Endothelial cell of umbilical vein (primary cell): Measurements from ENCODE around the gene SRSF2. TPM values are rescaled to one million over a fixed set of nuclear protein-coding genes. Genes with fewer than 3 reads are reported as not detected.
"Not testable (repeated sequence)": the region's sequence is repeated elsewhere in the genome, so short reads cannot be mapped to it uniquely, and the experiment has no call there.

Experiments used
- BruUV-seq: library from RNA; stranded (reverse); fragments of 400-500 nt; replicated peaks from 2 replicates; lab custom pipeline; 2021; lab: Mats Ljungman, UMichigan
- CTCF ChIA-PET: fragments of 300-600, 350-600 bp; sonication (Branson Sonifier 250); formaldehyde crosslinking; loops from one replicate; lab custom pipeline; 2021; ENCODE audit warnings: antibody characterized with exemption, inconsistent platforms; lab: Charles Lee
- POLR2A ChIA-PET: fragments of 300-600, 350-600 bp; sonication (Branson Sonifier 250); formaldehyde crosslinking; loops from one replicate; lab custom pipeline; 2021; ENCODE audit warnings: antibody characterized with exemption, inconsistent platforms; lab: Charles Lee
- DNase-seq: peaks from one replicate; pipeline ENCODE4 v3.0.0-alpha.2; 2011; ENCODE audit warnings: low read depth, low spot score
- FAIRE-seq: peaks from 2 replicates; lab custom pipeline; 2011; peaks lifted over from hg19 to GRCh38; lab: Jason Lieb, UNC
- H2AFZ ChIP-seq: 2 replicates; pipeline ENCODE4 v1.6.0; 2012; ENCODE audit warnings: low read depth, low read length, control low read depth, inconsistent platforms
- H3K27ac ChIP-seq: 2 replicates; pipeline ENCODE4 v1.5.1; 2011; ENCODE audit warnings: low read depth, mild to moderate bottlenecking, control low read depth, low read length, moderate library complexity; ENCODE audit not compliant: insufficient read depth
- H3K27me3 ChIP-seq, 2 experiments: 2 replicates each; pipeline versions ENCODE4 v1.6.0 to v1.6.1; 2011; ENCODE audit warnings: low read length in 2 of 2, mixed read lengths in 1 of 2; ENCODE audit not compliant: control insufficient read depth in 2 of 2, insufficient read depth in 2 of 2
- H3K36me3 ChIP-seq, 2 experiments: 2 replicates in 1 of 2; 3 replicates in 1 of 2; pipeline ENCODE4 v1.5.1; 2011; ENCODE audit warnings: low read length in 2 of 2, mild to moderate bottlenecking in 1 of 2, moderate library complexity in 1 of 2; ENCODE audit not compliant: control insufficient read depth in 2 of 2, insufficient read depth in 2 of 2; ENCODE audit errors: extremely low read depth in 1 of 2
- H3K4me1 ChIP-seq: 3 replicates; pipeline ENCODE4 v1.5.1; 2011; ENCODE audit warnings: mild to moderate bottlenecking, low read length; ENCODE audit not compliant: control insufficient read depth, insufficient read depth; ENCODE audit errors: extremely low read depth
- H3K4me2 ChIP-seq: 2 replicates; pipeline ENCODE4 v1.6.1; 2011; ENCODE audit warnings: low read length, control low read depth, mixed read lengths; ENCODE audit not compliant: insufficient read depth
- H3K4me3 ChIP-seq, 3 experiments: fragments of 200-600 bp in 1 of 3; sonication (generic), shearing (Covaris generic) in 1 of 3; replicated peaks in 1 of 3; 2 replicates each; pipeline ENCODE4 v1.5.1; 2011 to 2016; ENCODE audit warnings: control low read depth in 3 of 3, low read length in 3 of 3, mild to moderate bottlenecking in 2 of 3, inconsistent platforms in 1 of 3, low read depth in 1 of 3, moderate library complexity in 1 of 3; ENCODE audit not compliant: insufficient read depth in 1 of 3
- H3K79me2 ChIP-seq: 2 replicates; pipeline ENCODE4 v1.6.0; 2012; ENCODE audit warnings: low read length, inconsistent platforms; ENCODE audit not compliant: control insufficient read depth, insufficient read depth
- H3K9ac ChIP-seq: replicated peaks from 2 replicates; pipeline ENCODE3; 2011; ENCODE audit warnings: low read length, control low read depth; ENCODE audit not compliant: insufficient read depth; ENCODE audit errors: extremely low read depth
- H3K9me1 ChIP-seq: replicated peaks from 3 replicates; pipeline ENCODE4 v1.6.0; 2011; ENCODE audit warnings: mild to moderate bottlenecking, low read length; ENCODE audit not compliant: control insufficient read depth, insufficient read depth; ENCODE audit errors: extremely low read depth
- H3K9me3 ChIP-seq: replicated peaks from 2 replicates; pipeline ENCODE4 v1.5.1; 2012; ENCODE audit warnings: low read length, inconsistent platforms; ENCODE audit not compliant: control insufficient read depth, insufficient read depth
- H4K20me1 ChIP-seq: replicated peaks from 2 replicates; pipeline ENCODE3; 2011; ENCODE audit warnings: mild to moderate bottlenecking, low read length; ENCODE audit not compliant: control insufficient read depth, insufficient read depth; ENCODE audit errors: extremely low read depth
- GATA2 ChIP-seq: IDR thresholded peaks from 2 replicates; pipeline ENCODE4 v1.7.0; 2011; ENCODE audit warnings: low read depth, mild to moderate bottlenecking, moderate library complexity, mixed read lengths, low read length; ENCODE audit not compliant: insufficient read length, insufficient read depth
- JUN ChIP-seq: IDR thresholded peaks from 2 replicates; pipeline ENCODE4 v1.6.1; 2011; ENCODE audit warnings: borderline replicate concordance, low read depth; ENCODE audit not compliant: insufficient read length, insufficient read depth
- MAX ChIP-seq: IDR thresholded peaks from 2 replicates; pipeline ENCODE4 v1.6.1; 2011; ENCODE audit not compliant: insufficient read depth, insufficient read length
- POLR2AphosphoS5 ChIP-seq: IDR thresholded peaks from 2 replicates; pipeline ENCODE4 v1.6.1; 2012; ENCODE audit warnings: low read depth, mild to moderate bottlenecking, control low read depth, low read length, moderate library complexity; ENCODE audit not compliant: insufficient read depth
- dilution Hi-C: fragments of 300-500 bp; cut with MboI; formaldehyde crosslinking; loops from one replicate; pipeline ENCODE4 v1.15.0; 2019; ENCODE audit warnings: low sequenced_read_pairs; ENCODE audit not compliant: extremely low pct_ligation_motif_present
- intact Hi-C: fragments of 100-400 bp; cut with micrococcal nuclease; formaldehyde crosslinking; loops from one replicate; pipeline ENCODE4 v1.10.0; 2022
- polyA plus RNA-seq, 4 experiments: library from polyadenylated mRNA; depleted of rRNA in 3 of 4; stranded (reverse) in 3 of 4; unstranded in 1 of 4; fragments of >200 nt; gene quantifications; 2 replicates each; pipeline versions ENCODE4 v1.2.1 to v1.2.3, GENCODE V29; 2011 to 2012; ENCODE audit warnings: missing spikeins in 1 of 4
- total RNA-seq: library from RNA; stranded (reverse); gene quantifications from 2 replicates; pipeline ENCODE4 v1.2.3, GENCODE V29; 2021

Gene SRSF2
- total and polyA plus RNA-seq, 2 donors (not counting 3 experiments of a cell fraction or from before 2014, with no cell fraction given), result 283 to 307 TPM

DNA sequence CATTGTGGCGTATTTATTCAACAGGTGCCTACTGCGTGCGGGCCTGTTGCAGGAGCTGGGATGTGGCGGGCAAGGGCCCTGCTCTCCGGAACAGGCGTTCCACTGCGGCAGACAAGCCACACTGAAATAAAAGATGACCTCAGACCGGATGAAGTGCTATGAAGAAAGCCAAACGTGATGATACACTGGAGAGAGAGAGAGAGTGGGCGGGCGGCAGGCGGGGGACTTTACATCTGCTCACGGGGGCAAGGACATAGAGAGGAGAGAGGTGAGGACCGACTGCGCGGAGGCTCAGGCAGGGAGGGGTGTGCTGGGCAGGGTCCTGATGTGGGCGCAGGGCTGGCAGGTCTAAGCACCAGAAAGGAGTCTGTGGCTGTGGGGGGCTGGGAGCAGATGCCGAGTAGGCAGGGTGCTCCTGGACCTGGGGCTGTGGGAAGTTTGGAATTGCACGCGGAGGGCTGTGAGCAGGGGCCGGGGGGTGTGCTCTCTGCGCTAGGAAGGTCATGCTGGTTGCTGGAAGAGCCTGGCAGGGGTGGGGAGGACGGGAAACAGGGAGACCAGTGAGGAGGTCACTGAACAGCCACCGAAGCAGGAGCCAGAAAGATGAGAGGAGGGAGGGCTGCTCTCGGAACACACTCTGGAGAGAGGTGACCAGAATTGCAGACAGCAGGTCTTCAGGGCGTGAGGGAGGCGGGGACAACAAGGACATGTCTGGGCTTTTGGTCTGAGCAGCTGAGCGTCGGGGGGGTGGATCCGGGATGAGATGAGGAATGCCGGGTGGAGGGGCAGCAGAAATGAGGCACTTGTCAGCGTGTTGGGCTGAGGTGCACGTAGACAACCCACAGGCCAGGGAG, 36.3 kb downstream of the SRSF2 start:
- CTCF ChIA-PET, result interaction anchor here (1.1 to 2.5 kb wide), 3 partner anchors 12 to 19 kb away, joined by 4 to 9 read pairs (median 5); no protein-coding TSS in a partner anchor
- intact Hi-C loops, result no loop called here
- Histone ChIP-seq H4K20me1 (no peaks in the 10 kb centered on the region), H3K4me2 (no peak overlapping the region), H3K79me2 (peaks cover 69% of the 10 kb centered on the region), H2AFZ (no peak overlapping the region), H3K27me3 (no peaks in the 10 kb centered on the region), H3K27ac (peak overlapping the region; percentile 68), H3K9me1 (no peaks in the 10 kb centered on the region), H3K9me3 (no peaks in the 10 kb centered on the region), H3K4me3 (no peak overlapping the region), H3K4me1 (peaks cover 35% of the 10 kb centered on the region), H3K9ac (peak overlapping the region; percentile 46), H3K36me3 (no peaks in the 10 kb centered on the region)
- DNase-seq (peak; percentile 37), FAIRE-seq (peak; percentile 33)
- no TSS peak for BruUV-seq
- TF ChIP-seq GATA2 (no peak), JUN (peak; percentile 23)
- POLR2A ChIA-PET, result no interaction called here
- dilution Hi-C loops, result no loop called here

DNA sequence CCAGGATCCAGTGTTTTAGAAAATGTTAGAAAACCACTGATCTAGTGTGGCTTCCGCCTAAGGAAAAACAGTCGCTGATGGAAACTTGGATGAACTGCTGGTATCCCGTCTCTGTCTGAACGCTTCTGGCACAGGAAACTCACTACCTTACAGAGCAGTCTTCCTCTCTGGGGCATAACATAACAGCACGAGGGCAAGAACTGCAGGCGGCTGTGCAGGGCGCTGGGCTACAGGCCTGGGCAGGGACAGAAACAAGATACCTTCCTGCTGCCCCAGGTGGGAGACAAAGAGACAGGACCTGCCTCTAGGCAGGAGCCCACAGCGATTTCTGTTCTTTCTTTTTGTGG, 36.9 kb downstream of the SRSF2 start:
- ChIA-PET CTCF (interaction anchor here (1.2 to 5.5 kb wide), 3 partner anchors 11 to 19 kb away, joined by 3 to 26 read pairs (median 9); partner anchors contain the start of gene MXRA7), POLR2A (no interaction called here)
- Histone ChIP-seq H3K9ac (peak overlapping the region; percentile 46), H3K36me3 (no peaks in the 10 kb centered on the region), H3K4me2 (no peak overlapping the region), H3K79me2 (peaks cover 68% of the 10 kb centered on the region), H3K9me3 (no peaks in the 10 kb centered on the region), H2AFZ (no peak overlapping the region), H3K9me1 (no peaks in the 10 kb centered on the region), H4K20me1 (no peaks in the 10 kb centered on the region), H3K4me3 (no peak overlapping the region), H3K4me1 (peaks cover 39% of the 10 kb centered on the region), H3K27ac (peak overlapping the region; percentile 68), H3K27me3 (no peaks in the 10 kb centered on the region)
- intact Hi-C loops, result no loop called here
- dilution Hi-C loops, result no loop called here
- TSS peak; percentile 23 for BruUV-seq
- FAIRE-seq (no peak), DNase-seq (no peak)
- no peak for TF ChIP-seq POLR2AphosphoS5
- TF ChIP-seq MAX, result no peak

- H3K9ac ChIP-seq, DNase-seq, H3K27me3 ChIP-seq, dilution Hi-C loops, POLR2A ChIA-PET, H4K20me1 ChIP-seq, BruUV-seq, FAIRE-seq, H3K4me3 ChIP-seq, intact Hi-C loops, H3K36me3 ChIP-seq, H3K9me1 ChIP-seq, H3K9me3 ChIP-seq, H2AFZ ChIP-seq, H3K27ac ChIP-seq, H3K4me2 ChIP-seq: not testable (repeated sequence)
- peaks cover 41% of the 10 kb centered on the region for H3K4me1 ChIP-seq
- peaks cover 68% of the 10 kb centered on the region for H3K79me2 ChIP-seq
- CTCF ChIA-PET, result interaction anchor here (5.5 kb wide), 1 partner anchor 17 kb away, joined by 26 read pairs; no protein-coding TSS in a partner anchor
Observed at GRCh38 chr17:76698466-76698977, 38.6 kb downstream of the SRSF2 start.
